OCI-LY3 (cell line): ENCODE measurements around the gene HIPK1.

ENCODE experiments used
- H2AFZ ChIP-seq: fragments of 200-600, 300-600 bp; shearing (Covaris generic); 2 replicates; pipeline ENCODE4 v1.6.0; 2014; ENCODE audit warnings: antibody characterized with exemption, low read depth, low read length
- H3K27ac ChIP-seq: fragments of 200-600, 300-600 bp; sonication (generic); 2 replicates; pipeline ENCODE4 v1.5.1; 2014; ENCODE audit warnings: mild to moderate bottlenecking, low read length, moderate library complexity, mixed read lengths
- H3K27me3 ChIP-seq: fragments of 200-600, 300-600 bp; sonication (generic); 2 replicates; pipeline ENCODE4 v1.6.1; 2014; ENCODE audit warnings: low read depth, low read length, mixed read lengths
- H3K36me3 ChIP-seq: fragments of 200-600, 300-600 bp; sonication (generic); replicated peaks from 2 replicates; pipeline ENCODE3; 2014; ENCODE audit warnings: low read depth, low read length, mixed read lengths
- H3K4me1 ChIP-seq: fragments of 300-600, 200-600 bp; sonication (generic); 2 replicates; pipeline ENCODE4 v1.6.1; 2014; ENCODE audit warnings: low read length, mixed read lengths
- H3K4me2 ChIP-seq: fragments of 200-600, 300-600 bp; sonication (generic); 2 replicates; pipeline ENCODE4 v1.6.1; 2014; ENCODE audit warnings: low read length, mixed read lengths
- H3K4me3 ChIP-seq: fragments of 300-600, 200-600 bp; sonication (generic); 2 replicates; pipeline ENCODE4 v1.5.1; 2014; ENCODE audit warnings: antibody characterized with exemption, mild to moderate bottlenecking, low read length, moderate library complexity
- H3K79me2 ChIP-seq: fragments of 300-600, 200-600 bp; shearing (Covaris generic); 2 replicates; pipeline ENCODE4 v1.6.1; 2014; ENCODE audit warnings: mild to moderate bottlenecking, low read length, mixed read lengths
- H3K9ac ChIP-seq: fragments of 300-600, 200-600 bp; shearing (Covaris generic); 2 replicates; pipeline ENCODE4 v1.6.0; 2014; ENCODE audit warnings: mild to moderate bottlenecking, low read length, moderate library complexity
- H3K9me3 ChIP-seq: fragments of 200-600, 300-600 bp; shearing (Covaris generic); 2 replicates; pipeline ENCODE4 v1.6.1; 2014; ENCODE audit warnings: low read length, mixed read lengths; ENCODE audit not compliant: insufficient read depth
- H4K20me1 ChIP-seq: fragments of 200-600, 300-600 bp; sonication (generic); 2 replicates; pipeline ENCODE4 v1.6.1; 2016; ENCODE audit warnings: low read length, mixed read lengths; ENCODE audit not compliant: insufficient read depth
- CTCF ChIP-seq: fragments of 200-600, 300-600 bp; sonication (generic); IDR thresholded peaks from 2 replicates; pipeline ENCODE4 v1.5.1; 2014; ENCODE audit warnings: antibody characterized with exemption, low read length, low read depth
- EZH2phosphoT487 ChIP-seq: fragments of 200-600 bp; shearing (Covaris generic); IDR thresholded peaks from 2 replicates; pipeline ENCODE4 v1.6.1; 2018; ENCODE audit warnings: antibody characterized with exemption, mixed run types, low read depth

HIPK1 gene

DNA sequence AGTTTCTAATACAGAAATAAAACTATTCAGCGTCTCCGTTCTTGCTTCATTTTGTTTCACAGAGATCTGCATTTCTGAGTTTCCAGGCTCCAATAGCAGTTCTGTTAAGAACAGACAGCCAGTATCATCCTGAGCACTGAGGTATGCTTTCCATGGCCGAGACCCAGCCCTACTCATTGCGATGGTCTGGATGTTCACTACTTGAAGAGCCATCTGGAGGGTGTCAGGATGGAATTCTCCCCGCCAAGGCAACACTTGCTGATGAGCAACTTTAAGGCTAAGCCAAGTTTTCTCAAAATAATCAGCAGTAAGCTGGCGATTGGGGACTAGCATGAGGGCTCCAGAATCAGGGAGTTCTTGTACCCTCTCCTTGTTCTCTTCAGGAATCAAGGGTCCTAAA lies 34.0 kb upstream of the HIPK1 start:
- Histone ChIP-seq H3K4me3 (no peak overlapping the region), H3K27ac (no peak overlapping the region), H3K79me2 (no peaks in the 10 kb centered on the region), H3K4me1 (no peaks in the 10 kb centered on the region), H3K27me3 (no peaks in the 10 kb centered on the region), H2AFZ (no peak overlapping the region), H3K9me3 (no peaks in the 10 kb centered on the region), H4K20me1 (no peaks in the 10 kb centered on the region), H3K4me2 (no peak overlapping the region), H3K9ac (no peak overlapping the region), H3K36me3 (peaks cover 22% of the 10 kb centered on the region)
- TF ChIP-seq CTCF = no peak

- Histone ChIP-seq H2AFZ (no peak overlapping the region), H3K36me3 (peaks cover 22% of the 10 kb centered on the region), H4K20me1 (no peaks in the 10 kb centered on the region), H3K4me3 (no peak overlapping the region), H3K4me2 (no peak overlapping the region), H3K27me3 (no peaks in the 10 kb centered on the region), H3K9ac (no peak overlapping the region), H3K27ac (no peak overlapping the region), H3K9me3 (no peaks in the 10 kb centered on the region), H3K4me1 (no peaks in the 10 kb centered on the region), H3K79me2 (no peaks in the 10 kb centered on the region)
- TF ChIP-seq EZH2phosphoT487 = no peak
- no peak for TF ChIP-seq CTCF
These were observed 33.2 kb upstream of the HIPK1 start for GRCh38 chr1:113895961-113896360.

- Histone ChIP-seq H3K4me3 (no peak overlapping the region), H3K79me2 (peaks cover 8% of the 10 kb centered on the region), H3K9ac (no peak overlapping the region), H3K36me3 (peaks cover 22% of the 10 kb centered on the region), H2AFZ (no peak overlapping the region), H3K4me1 (peaks cover 2% of the 10 kb centered on the region), H3K4me2 (no peak overlapping the region), H3K27me3 (no peaks in the 10 kb centered on the region), H3K9me3 (no peaks in the 10 kb centered on the region), H3K27ac (no peak overlapping the region), H4K20me1 (no peaks in the 10 kb centered on the region)
- TF ChIP-seq CTCF = no peak
These were observed 30.8 kb upstream of the HIPK1 start for GRCh38 chr1:113898241-113898814.

- H3K27ac ChIP-seq = no peak overlapping the region
These were observed 30.0 kb upstream of the HIPK1 start for GRCh38 chr1:113899111-113899510.

More at GRCh38 chr1:113899111-113899510, 30.0 kb upstream of the HIPK1 start:
- Histone ChIP-seq H3K4me2 (no peak overlapping the region), H2AFZ (no peak overlapping the region), H3K4me1 (peaks cover 7% of the 10 kb centered on the region), H3K79me2 (peaks cover 16% of the 10 kb centered on the region), H3K9me3 (no peaks in the 10 kb centered on the region), H3K9ac (no peak overlapping the region), H3K27me3 (no peaks in the 10 kb centered on the region), H4K20me1 (no peaks in the 10 kb centered on the region), H3K36me3 (peaks cover 22% of the 10 kb centered on the region), H3K4me3 (no peak overlapping the region)
- no peak for TF ChIP-seq EZH2phosphoT487
- TF ChIP-seq CTCF = no peak
